Stimulated activated CD8-positive, alpha-beta memory T cell treated with anti-CD3 and anti-CD28 coated beads, Interleukin-15, amount 100 ng/mL, for 24 hours (primary cell): ENCODE data around the gene ANAPC2.
A peak's percentile ranks its signal among the peaks of the same experiment; 100 is the strongest.

Experiments used
- DNase-seq: peaks from one replicate; pipeline ENCODE4 v3.0.0-alpha.2; 2020; ENCODE audit warnings: low read depth

Gene ANAPC2

DNA sequence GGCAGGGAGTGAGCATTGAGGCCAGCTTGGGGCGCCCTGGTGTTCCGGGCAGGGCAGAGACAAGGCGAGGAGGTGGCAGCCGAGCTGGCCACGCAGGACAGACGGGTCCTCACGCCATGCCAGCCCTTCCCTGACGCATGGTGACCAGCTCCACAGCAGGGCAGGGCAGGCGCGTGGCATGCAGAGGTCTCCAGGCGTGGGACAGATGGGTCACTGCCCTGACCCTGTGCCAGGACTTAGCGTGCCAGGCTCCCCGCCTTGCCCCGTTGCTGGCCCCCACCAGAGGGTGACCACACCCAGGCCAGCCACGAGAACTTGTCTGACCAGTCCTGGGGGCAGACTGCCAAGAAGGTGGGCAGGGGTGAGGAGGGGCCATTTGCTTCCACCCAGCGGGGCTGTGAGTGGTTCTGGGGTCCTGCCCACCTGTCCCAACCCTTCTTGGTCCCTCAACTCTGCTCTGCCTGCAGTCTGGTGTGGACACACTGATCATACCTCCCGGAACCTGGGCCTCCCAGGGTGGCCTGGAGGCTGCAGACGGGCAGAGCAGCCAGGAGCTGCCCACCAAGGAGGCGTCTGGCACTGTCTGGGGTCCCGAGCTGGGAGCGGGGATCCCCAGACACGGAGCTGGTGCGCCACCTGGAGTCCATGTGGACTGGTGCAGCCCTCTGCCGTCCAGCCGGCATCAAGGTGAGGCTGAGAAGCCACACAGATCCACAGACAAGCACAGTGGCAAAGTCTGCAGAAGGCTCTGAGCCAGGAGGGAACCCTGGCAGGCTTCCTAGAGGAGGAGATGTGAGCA lies 38.9 kb upstream of the ANAPC2 start, which contains the start of gene RNF224:
RNF224 (plus strand) TSS at position 449 of the 799 bp plus-strand sequence. CDS start 834 bp downstream, outside the sequence.
- peak; percentile 51 for DNase-seq

DNA sequence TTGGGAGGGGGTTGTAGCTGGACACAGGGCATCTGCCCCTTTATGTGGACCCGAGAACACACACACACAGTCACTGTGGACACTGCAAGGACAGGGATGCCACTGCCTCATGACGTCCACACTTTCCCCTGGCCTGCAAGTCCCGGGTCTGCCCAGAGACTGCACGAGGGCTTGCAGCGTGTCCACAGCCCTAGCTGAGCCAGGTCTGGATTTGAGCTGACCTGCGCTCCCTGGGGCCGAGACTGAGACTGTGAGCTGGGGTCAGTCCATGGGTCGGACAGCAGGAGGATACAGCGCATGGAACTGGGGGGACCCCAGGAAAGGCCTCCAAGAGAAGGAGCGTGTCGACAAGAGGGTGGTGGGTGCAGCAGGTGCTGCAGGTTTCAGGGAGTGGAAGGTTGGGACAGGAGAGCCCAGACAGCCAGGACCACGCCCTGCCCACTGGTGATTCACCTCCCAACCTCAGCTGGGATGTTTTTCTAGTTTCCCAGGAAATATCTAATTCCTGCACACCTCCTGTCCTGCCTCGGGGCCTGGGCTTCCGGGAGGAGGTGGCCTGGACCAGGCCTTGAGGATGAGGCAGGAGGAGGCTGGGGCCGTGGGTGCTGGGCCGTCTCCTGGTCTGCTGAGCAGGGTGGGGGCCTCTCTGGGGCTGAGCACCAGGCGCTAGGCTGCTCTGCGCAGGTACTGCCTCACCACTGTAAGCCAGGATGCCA lies 38.1 kb upstream of the ANAPC2 start:
- no peak for DNase-seq

DNA sequence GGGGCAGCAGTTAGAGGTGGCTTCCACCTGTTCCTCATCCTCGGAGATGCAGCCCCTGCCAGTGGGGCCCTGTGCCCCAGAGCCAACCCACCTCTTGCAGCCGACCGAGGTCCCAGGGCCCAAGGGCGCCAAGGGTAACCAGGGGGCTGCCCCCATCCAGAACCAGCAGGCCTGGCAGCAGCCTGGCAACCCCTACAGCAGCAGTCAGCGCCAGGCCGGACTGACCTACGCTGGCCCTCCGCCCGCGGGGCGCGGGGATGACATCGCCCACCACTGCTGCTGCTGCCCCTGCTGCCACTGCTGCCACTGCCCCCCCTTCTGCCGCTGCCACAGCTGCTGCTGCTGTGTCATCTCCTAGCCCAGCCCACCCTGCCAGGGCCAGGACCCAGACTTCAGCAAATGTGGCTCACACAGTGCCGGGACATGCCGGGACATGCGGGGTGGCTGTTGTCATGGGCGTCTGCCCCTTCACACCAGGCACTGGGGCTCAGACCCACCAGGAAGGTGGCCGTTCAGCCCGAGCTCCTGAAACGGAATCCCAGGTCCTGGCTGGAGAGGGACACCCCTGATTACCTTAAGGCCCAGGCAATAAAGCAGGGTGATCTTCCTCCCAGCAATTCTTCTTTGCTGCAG lies 37.5 kb upstream of the ANAPC2 start:
- DNase-seq, result no peak

DNA sequence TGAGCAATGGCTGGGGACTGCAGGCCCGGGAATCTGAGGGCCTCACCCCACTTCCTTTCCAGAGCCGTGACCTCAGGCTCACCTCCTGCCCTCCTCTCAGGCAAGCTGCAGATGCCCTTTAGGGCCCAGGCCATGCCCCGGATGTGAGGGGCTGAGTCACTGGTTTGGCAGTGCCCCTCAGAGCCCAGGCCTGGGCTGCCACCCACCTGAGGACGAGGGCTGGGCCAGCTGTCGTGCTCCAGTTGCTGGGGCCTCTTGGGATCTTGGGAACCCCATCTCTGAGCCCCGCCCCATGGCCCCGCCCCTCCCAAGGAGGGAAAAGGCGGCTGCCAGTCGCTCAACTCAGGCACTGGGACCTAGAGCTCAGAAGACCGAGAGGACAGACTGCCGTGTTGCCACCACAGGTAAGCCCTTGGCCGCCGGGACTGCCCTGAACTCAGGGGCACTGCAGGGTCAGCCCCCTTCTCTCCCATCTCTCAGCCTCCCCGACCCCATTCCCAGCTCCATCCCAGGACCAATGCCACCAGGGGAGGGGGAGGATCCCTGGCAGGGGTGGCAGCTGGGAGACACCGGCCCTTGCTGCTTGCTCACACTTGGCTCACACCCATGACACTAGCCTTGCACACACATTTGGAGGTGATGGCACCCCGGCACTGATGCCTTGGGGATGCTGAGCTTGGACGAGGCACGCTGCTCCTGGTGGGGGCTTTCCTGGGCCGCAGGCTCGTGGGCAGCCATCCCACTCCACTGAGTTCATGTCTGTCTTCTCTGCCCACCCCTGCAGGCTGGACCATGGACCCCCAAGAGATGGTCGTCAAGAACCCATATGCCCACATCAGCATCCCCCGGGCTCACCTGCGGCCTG lies 36.7 kb upstream of the ANAPC2 start, which contains the start of gene CYSRT1:
CYSRT1 (plus strand) TSS at position 345 of the 865 bp plus-strand sequence; CDS start at position 793, 448 bp downstream.
- no peak for DNase-seq

DNA sequence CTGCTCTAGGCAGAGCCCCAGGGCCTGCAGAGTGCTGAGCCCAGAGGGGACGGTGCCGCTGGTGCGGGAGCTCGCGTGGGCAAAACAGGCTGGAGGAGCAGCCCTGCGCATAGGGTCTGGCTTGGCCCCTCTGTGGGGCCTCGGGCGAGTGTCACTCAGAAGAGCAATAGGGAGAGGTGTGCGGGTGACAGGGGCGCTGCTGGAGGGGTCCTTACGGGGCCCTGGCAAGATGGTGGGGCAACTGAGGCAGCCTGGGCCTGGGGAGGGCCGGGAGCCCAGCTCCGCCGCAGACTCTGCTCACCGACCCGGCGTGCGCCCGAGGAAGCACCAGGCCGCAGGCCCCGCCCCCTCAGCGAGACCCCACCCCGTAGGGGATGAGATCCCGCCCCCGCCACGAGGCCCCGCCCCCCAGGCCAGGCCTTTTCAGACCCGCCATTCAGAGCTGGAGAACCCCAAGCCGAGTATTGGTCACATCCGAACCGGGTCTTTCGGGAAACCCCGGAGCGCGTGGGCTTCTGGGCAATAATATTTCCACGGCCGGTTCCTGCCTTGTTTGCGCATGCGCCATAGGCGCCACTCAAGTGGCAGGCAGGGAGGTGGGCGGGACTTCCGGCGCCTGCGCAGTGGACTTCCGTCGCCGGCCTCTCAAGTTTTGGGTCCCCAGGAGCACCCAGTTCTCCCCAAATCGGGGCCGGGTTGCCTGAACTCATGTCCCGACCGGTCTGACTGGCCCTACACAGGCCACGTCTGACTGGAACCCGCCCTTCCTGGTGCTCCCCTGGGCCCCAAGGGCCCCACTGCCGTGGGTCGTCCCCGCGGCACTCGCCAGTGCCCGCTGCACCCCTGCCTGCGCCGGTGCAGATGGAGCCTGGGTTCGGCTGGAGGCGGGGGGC lies 35.0 kb upstream of the ANAPC2 start:
- DNase-seq, result peak; percentile 98

DNA sequence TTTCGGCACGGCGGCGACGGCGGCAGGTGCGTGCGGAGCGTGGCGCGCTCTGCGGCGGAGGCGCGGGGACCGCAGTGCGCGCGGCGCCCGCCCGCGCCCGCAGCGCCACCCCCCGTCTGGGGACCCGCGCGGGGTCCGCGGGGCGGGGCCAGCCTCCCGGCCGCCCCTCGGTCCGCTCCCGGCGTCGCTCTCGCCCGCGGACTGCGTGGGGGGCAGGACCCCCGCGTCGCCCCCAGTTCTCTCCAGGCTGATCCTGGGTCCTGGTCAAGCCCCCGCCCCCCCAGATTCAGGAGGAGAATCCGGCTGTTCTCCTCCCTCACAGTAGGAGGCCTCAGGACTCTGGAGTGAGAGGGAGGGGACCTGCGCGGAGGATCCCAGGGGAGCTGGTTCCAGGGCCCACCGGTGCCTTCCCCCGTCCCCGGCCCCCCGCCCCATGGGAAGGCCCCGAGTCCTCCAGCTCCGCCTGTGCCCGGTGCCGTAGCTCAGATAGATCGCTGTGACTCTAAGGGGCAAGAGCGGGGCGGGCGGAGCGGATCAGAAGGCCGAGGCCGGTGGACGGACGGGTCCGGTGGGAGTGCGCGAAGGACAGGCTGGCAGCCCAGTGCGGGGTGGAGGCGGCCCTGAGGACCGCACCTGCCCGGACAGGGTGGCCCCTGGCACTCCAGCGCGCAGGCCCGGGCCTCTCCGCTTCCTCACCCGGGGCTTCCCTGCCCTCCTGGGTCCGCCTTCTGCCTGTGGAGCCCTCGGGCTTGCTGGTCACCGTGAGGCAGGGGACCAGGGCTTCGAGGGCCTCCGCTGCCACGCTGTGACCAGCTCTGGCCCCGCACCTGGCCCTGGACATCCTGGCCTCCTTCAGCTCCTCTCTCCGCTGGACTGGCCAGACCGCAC lies 34.1 kb upstream of the ANAPC2 start, which contains the start of gene RNF208:
RNF208 (minus strand) TSS at position 51 of the 888 bp plus-strand sequence. CDS start 1,028 bp downstream, outside the sequence.
- DNase-seq, result no peak

DNA sequence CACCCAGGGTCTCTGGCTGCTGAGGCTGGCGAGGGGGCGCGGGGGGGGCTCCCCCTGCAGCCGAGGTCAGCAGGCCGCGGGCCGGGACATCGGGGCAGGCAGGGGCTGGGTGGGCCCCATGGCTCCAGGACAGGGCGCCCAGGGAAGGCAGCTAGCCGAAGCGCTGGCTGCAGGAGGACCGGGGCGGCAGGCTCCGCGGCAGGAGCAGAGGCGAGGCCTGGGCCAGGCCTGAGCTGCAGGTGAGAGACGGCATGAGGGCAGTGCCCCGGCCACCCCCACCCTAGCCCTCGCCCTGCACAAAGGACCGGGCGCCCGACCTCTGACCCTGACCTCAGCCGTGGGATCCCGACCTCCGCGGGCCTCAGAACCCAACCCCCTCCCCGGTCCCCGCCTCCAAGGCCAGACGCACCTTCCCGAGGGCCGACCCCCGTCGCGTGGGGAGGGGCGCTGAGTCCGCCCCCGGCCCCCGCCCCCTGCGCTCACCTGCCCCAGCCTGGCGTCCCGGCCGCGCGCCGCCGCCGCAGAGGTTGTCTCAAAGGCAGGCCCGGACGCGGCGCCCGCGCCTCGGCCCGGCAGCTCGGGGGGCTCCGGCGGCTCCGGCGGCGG lies 33.2 kb upstream of the ANAPC2 start:
- DNase-seq, result no peak

DNA sequence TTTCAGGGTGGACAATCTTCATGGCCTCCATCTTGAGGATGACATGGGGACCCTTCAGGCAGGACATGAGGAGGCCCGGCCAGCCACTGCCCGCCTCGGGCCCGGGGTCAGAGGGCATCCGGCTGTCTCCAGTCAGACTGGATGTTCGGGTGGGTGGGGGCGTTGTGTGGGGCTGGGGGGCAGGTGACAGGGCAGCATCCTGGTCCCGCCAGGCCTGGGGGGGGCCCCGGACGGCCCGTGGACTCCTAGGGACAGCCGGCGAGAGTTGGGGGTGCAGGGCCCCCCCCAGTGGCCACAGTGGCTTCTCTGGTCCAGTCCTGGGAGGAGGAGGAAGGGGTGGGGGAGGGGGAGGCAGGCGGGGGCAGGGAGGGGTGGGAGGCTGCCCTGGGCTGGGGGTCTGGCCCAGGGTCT lies 32.7 kb upstream of the ANAPC2 start:
- DNase-seq, result no peak

DNA sequence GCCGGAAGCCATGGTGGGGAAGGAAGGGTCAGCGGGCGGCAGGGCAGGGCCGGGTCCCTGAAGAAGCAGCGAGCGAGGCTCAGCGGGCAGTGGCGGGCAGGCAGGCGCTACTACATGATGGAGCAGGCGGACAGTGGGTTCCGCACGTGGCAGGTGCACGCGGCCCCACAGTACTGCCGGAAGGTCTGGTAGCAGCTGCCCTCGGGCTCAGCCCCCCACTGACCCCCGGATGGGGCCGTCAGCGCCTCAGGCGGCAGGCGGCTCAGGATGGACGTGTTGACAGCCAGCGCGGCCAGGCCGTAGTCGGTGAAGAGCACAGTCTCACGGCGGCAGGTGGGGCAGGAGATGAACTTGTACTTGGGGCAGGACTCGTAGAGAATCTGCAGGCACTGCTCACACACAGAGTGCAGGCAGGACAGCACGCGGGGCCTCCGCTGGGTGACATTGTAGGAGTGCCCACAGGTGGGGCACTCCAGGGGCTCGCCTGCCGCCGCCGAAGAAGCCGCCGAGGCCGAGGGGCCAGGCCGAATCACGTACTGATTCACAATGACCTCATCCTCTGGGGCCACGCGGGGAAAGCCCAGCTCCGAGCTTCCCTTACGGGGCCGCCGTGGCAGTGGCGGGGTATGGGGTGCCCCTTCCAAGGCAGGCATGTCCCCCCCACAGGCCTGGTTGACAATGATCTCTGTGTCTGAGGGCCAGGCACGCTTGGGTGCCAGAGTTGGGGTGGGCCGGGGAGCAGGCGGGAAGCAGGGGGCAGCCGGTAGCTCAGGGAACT lies 32.1 kb upstream of the ANAPC2 start:
- DNase-seq, result no peak

DNA sequence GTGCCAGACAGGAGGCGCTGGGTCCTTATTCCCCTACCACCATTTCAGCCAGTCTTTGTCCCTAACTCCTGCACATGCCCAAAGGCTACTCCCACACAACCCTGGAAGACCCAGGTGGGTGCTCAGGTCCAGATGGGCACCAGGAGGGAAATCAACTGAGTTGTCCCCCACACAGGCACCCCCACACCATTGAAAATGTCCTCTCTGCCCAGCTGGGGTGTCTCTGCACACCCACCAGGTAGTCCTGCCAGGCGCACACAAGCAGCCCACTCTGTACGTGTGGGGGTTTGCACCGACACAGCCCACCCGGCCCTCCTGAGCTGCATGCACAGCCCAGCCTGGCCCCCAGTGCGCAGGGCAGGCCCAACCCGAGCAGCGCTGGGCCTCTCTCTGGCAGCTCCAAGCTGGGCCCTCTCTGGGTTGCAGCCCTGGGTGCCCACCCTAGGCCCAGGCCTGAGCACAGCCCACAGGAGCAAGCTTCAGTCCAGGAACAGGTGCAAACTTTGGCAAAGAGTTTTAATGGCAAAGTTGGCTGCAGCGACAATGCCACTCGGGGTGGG lies 31.5 kb upstream of the ANAPC2 start:
- DNase-seq, result no peak

DNA sequence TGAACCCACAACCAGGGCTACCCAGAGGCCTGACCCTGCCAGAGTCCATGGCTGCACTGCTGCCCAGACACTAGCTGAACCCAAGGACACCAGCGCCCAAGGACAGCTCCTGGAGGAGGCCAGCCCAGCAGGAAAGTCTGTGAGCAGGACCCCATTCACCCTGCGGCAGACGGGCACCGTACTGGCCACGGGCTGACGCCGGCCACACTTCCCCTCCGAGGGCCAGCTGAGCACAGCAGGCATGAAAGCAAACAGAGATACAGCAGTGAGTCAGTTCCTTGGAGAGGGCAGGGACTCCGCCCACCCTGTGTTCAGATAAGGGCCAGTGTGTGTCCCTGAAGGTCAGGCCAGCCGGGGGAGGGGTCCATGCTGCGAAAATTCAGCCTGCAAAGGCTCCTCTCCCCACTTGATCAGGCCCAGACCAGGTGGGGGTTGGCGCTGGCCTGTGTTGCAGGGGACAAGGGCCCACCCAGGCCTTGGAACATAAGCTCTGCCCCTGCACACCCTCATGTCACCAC lies 30.5 kb upstream of the ANAPC2 start:
- DNase-seq, result no peak

DNA sequence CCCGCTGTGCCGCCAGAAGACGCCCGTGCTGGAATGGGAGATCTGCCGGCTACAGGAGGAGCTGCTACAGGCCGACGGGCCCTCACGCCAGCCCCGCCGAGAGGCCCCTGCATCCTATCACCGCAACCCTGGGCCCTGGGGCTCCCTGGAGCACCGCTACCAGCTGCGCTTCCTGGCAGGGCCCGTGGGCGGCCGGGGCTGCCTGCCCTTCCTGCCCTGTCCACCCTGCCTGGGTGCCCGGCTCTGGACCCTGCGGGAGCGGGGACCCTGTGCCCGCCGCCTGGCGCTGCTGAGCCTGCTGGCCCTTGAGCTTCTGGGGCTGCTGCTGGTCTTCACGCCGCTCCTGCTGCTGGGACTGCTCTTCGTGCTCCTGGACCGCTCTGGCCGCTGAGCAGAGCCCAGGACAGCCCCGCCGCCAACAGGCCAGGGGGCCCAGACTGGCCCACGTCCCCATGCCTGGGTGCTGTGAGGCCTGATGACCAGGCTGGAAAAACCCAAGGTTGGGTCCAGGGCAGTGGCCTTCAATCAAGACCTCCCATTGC lies 29.9 kb upstream of the ANAPC2 start:
- DNase-seq, result no peak

DNA sequence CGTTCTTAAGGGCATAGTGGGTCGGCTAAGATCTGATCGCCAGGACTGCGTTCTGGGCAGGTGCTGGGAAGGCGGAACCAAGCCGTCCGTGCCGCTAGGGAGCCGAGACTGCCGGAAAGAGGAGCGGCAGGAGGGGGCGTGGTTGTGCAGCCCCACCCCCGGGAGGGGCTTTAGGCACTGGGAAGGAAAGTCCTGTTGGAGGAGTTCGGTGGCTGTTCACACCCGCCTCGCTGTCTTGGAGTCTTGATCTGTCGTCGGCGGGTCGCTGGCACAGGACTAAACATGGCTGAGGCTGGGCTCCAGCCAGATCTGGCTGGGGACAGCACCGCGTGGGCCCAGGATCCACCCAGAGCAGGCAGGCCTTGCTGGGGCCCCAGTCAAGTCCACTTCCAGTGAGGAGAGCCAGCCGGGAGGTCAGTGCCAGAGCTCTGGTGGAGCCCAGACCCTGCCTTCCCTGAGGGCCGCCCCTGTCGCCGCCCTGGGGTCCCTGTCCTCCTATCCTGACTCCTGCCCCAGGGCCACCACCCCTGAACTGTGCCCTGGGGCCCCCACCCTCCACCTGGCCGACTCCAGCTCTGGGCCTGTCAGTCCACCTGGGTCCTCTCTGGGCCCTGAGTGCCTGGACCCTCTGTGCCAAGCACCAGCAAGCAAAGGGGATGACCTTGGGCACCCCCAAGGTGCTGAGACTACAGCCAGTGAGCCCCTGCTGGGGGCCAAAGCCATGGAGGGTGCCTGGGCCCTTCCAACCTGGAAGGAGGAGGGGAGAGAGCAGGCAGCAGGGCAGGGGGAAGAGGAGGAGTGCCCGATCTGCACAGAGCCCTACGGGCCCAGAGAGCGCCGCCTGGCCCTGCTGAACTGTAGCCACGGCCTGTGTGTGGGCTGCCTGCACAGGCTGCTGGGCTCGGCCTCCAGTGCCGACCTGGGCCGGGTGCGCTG lies 29.2 kb upstream of the ANAPC2 start:
- DNase-seq, result no peak

DNA sequence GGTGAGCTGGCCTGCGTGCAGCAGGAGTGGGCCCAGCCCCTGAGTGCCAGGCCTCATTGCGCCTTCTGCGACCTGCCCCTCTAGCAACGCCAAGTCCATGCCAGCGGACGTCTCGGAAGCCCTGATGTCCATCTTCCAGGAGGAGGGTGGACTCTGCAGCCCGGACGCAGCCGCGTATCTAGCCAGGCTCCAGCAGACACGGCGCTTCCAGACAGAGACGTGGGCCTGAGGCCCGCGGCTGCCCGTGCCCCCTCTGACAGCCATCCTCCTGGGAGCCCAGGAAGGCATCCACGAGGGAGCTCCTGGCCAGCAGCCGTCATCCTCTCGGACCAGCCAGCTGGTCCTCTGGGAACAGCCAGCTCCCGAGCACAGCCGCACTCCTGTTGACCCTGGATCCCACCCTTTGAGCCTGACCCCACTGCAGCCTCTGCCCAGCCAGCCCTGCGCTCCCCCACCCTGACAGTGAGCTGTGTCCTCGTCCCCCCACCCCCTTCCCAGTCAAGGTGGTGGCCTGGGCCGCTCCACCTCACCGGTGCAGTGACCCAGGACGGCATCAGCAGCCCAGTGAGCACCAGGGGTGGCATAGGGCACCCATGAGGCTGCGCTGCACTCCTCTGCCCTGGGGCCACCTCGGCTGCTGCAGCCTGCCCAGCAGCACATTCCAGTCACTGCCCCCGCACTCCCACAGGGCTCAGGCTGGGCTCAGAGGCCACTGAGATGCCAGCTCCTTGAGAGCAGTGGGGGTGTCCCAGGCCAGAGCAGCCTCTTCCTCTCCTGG lies 28.0 kb upstream of the ANAPC2 start:
- DNase-seq, result no peak

DNA sequence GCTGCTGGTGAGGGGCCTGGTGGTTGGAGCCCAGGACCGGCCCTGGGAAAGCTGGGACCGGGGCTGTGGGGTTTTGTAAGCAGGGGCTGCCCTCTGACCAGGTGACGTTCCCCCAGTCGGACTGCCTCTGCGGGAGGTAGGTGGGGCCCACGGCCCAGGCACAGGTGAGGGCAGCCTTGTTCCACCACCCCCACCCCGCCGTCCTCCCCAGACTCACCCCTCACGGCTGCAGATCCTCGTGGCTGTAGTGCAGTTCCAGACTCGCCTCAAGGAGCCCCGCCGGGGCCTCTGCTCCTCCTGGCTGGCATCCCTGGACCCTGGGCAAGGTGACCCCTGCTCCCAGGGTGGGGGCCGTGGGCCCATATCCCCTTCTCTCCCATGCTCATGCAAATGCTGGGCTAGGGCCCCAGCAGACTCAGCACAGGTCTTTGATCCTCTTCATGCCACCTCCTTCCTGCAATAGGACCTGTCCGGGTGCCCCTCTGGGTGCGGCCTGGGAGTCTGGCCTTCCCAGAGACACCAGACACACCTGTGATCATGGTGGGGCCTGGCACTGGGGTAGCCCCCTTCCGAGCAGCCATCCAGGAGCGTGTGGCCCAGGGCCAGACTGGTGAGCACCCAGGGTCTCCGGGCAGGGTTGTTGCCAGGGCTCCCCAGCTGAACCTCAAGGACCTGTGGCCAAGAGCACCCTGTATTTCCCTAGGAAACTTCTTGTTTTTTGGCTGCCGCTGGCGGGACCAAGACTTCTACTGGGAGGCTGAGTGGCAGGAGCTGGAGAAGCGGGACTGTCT lies 27.0 kb upstream of the ANAPC2 start:
- DNase-seq, result no peak
